ENCODE data around the gene CA10.

GRCh38 chr17:51652529-51652928 lies 506.0 kb downstream of the CA10 start:
- TF ChIP-seq EZH2phosphoT487 (IDR thresholded peaks at IDR 0.05; ENCODE audit: insufficient read depth, low read depth) (no peak), EZH2 (IDR thresholded peaks at IDR 0.05; ENCODE audit: insufficient read depth, poor library complexity, severe bottlenecking) (no peak)
